GM12872 (cell line): ENCODE results near the gene SBSN.

Experiments
- TF ChIP-seq, protein P1 (sequence below): IDR thresholded peaks from 3 replicates; pipeline ENCODE4 v1.5.1; 2011; ENCODE audit warnings: low read depth, mild to moderate bottlenecking, low read length, moderate library complexity; ENCODE audit not compliant: insufficient read depth

The SBSN gene

GRCh38 chr19:35528218-35529038 lies at the start of gene SBSN:
Gene SBSN, minus strand, starts transcription at chr19:35528311. Its CDS starts 30 bp downstream, at chr19:35528281.
- TF ChIP-seq, protein P1, sequence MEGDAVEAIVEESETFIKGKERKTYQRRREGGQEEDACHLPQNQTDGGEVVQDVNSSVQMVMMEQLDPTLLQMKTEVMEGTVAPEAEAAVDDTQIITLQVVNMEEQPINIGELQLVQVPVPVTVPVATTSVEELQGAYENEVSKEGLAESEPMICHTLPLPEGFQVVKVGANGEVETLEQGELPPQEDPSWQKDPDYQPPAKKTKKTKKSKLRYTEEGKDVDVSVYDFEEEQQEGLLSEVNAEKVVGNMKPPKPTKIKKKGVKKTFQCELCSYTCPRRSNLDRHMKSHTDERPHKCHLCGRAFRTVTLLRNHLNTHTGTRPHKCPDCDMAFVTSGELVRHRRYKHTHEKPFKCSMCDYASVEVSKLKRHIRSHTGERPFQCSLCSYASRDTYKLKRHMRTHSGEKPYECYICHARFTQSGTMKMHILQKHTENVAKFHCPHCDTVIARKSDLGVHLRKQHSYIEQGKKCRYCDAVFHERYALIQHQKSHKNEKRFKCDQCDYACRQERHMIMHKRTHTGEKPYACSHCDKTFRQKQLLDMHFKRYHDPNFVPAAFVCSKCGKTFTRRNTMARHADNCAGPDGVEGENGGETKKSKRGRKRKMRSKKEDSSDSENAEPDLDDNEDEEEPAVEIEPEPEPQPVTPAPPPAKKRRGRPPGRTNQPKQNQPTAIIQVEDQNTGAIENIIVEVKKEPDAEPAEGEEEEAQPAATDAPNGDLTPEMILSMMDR, result no peak

DNA sequence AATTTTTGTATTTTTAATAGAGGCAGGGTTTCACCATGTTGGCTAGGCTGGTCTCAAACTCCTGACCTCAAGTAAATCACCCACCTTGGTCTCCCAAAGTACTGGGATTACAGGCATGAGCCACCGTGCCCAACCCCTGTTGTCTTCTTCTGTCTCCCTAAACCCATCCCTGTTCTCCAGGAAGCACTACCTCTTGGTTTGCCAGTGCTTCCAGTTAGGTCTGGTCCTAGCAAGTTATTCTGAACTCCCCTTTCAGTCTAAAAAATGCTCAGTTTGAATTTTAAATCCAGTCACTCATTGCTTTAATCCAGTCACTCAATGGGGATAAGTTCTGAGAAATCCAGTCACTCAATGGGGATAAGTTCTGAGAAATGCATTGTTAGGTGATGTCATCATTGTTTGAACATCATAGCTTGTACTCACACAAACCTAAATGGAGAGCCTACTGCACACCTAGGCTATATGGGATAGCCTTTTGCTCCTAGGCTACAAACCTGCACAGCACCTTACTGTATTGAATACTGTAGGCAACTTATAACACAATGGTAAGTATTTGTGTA lies 43.4 kb upstream of the SBSN start:
- TF ChIP-seq, protein P1, result no peak

- TF ChIP-seq, protein P1, result no peak
Measured at GRCh38 chr19:35569281-35569781, 41.2 kb upstream of the SBSN start.

GRCh38 chr19:35566738-35567137 lies 38.6 kb upstream of the SBSN start:
- TF ChIP-seq, protein P1, result no peak

GRCh38 chr19:35565016-35565856 lies 37.1 kb upstream of the SBSN start:
- TF ChIP-seq, protein P1, result no peak

GRCh38 chr19:35563207-35563829 lies 35.2 kb upstream of the SBSN start, which contains the start of gene ATP4A:
Gene ATP4A, minus strand, starts transcription at chr19:35563658. Its CDS starts 29 bp downstream, at chr19:35563629.
- TF ChIP-seq, protein P1, result no peak
